Endothelial cell of umbilical vein (primary cell): Measurements from ENCODE around the gene P2RY2. TPM values are rescaled to one million over a fixed set of nuclear protein-coding genes. Genes with fewer than 3 reads are reported as not detected.

ENCODE experiments used
- BruUV-seq: library from RNA; stranded (reverse); fragments of 400-500 nt; replicated peaks from 2 replicates; lab custom pipeline; 2021; lab: Mats Ljungman, UMichigan
- CTCF ChIA-PET: fragments of 300-600, 350-600 bp; sonication (Branson Sonifier 250); formaldehyde crosslinking; loops from one replicate; lab custom pipeline; 2021; ENCODE audit warnings: antibody characterized with exemption, inconsistent platforms; lab: Charles Lee
- POLR2A ChIA-PET: fragments of 300-600, 350-600 bp; sonication (Branson Sonifier 250); formaldehyde crosslinking; loops from one replicate; lab custom pipeline; 2021; ENCODE audit warnings: antibody characterized with exemption, inconsistent platforms; lab: Charles Lee
- DNase-seq: peaks from one replicate; pipeline ENCODE4 v3.0.0-alpha.2; 2011; ENCODE audit warnings: low read depth, low spot score
- FAIRE-seq: peaks from 2 replicates; lab custom pipeline; 2011; peaks lifted over from hg19 to GRCh38; lab: Jason Lieb, UNC
- H2AFZ ChIP-seq: 2 replicates; pipeline ENCODE4 v1.6.0; 2012; ENCODE audit warnings: low read depth, low read length, control low read depth, inconsistent platforms
- H3K27ac ChIP-seq: 2 replicates; pipeline ENCODE4 v1.5.1; 2011; ENCODE audit warnings: low read depth, mild to moderate bottlenecking, control low read depth, low read length, moderate library complexity; ENCODE audit not compliant: insufficient read depth
- H3K27me3 ChIP-seq, 2 experiments: 2 replicates each; pipeline versions ENCODE4 v1.6.0 to v1.6.1; 2011; ENCODE audit warnings: low read length in 2 of 2, mixed read lengths in 1 of 2; ENCODE audit not compliant: control insufficient read depth in 2 of 2, insufficient read depth in 2 of 2
- H3K36me3 ChIP-seq, 2 experiments: 2 replicates in 1 of 2; 3 replicates in 1 of 2; pipeline ENCODE4 v1.5.1; 2011; ENCODE audit warnings: low read length in 2 of 2, mild to moderate bottlenecking in 1 of 2, moderate library complexity in 1 of 2; ENCODE audit not compliant: control insufficient read depth in 2 of 2, insufficient read depth in 2 of 2; ENCODE audit errors: extremely low read depth in 1 of 2
- H3K4me1 ChIP-seq: 3 replicates; pipeline ENCODE4 v1.5.1; 2011; ENCODE audit warnings: mild to moderate bottlenecking, low read length; ENCODE audit not compliant: control insufficient read depth, insufficient read depth; ENCODE audit errors: extremely low read depth
- H3K4me2 ChIP-seq: 2 replicates; pipeline ENCODE4 v1.6.1; 2011; ENCODE audit warnings: low read length, control low read depth, mixed read lengths; ENCODE audit not compliant: insufficient read depth
- H3K4me3 ChIP-seq, 3 experiments: fragments of 200-600 bp in 1 of 3; sonication (generic), shearing (Covaris generic) in 1 of 3; replicated peaks in 1 of 3; 2 replicates each; pipeline ENCODE4 v1.5.1; 2011 to 2016; ENCODE audit warnings: control low read depth in 3 of 3, low read length in 3 of 3, mild to moderate bottlenecking in 2 of 3, inconsistent platforms in 1 of 3, low read depth in 1 of 3, moderate library complexity in 1 of 3; ENCODE audit not compliant: insufficient read depth in 1 of 3
- H3K79me2 ChIP-seq: 2 replicates; pipeline ENCODE4 v1.6.0; 2012; ENCODE audit warnings: low read length, inconsistent platforms; ENCODE audit not compliant: control insufficient read depth, insufficient read depth
- H3K9ac ChIP-seq: replicated peaks from 2 replicates; pipeline ENCODE3; 2011; ENCODE audit warnings: low read length, control low read depth; ENCODE audit not compliant: insufficient read depth; ENCODE audit errors: extremely low read depth
- H3K9me1 ChIP-seq: replicated peaks from 3 replicates; pipeline ENCODE4 v1.6.0; 2011; ENCODE audit warnings: mild to moderate bottlenecking, low read length; ENCODE audit not compliant: control insufficient read depth, insufficient read depth; ENCODE audit errors: extremely low read depth
- H3K9me3 ChIP-seq: replicated peaks from 2 replicates; pipeline ENCODE4 v1.5.1; 2012; ENCODE audit warnings: low read length, inconsistent platforms; ENCODE audit not compliant: control insufficient read depth, insufficient read depth
- H4K20me1 ChIP-seq: replicated peaks from 2 replicates; pipeline ENCODE3; 2011; ENCODE audit warnings: mild to moderate bottlenecking, low read length; ENCODE audit not compliant: control insufficient read depth, insufficient read depth; ENCODE audit errors: extremely low read depth
- EZH2 ChIP-seq: IDR thresholded peaks from 2 replicates; pipeline ENCODE4 v1.6.1; 2012; ENCODE audit warnings: borderline replicate concordance, low read depth, mild to moderate bottlenecking, moderate library complexity, low read length, inconsistent platforms; ENCODE audit not compliant: severe bottlenecking
- FOS ChIP-seq: IDR thresholded peaks from 2 replicates; pipeline ENCODE4 v1.6.1; 2011; ENCODE audit warnings: mild to moderate bottlenecking, low read length, moderate library complexity, borderline replicate concordance; ENCODE audit not compliant: insufficient read depth
- GATA2 ChIP-seq: IDR thresholded peaks from 2 replicates; pipeline ENCODE4 v1.7.0; 2011; ENCODE audit warnings: low read depth, mild to moderate bottlenecking, moderate library complexity, mixed read lengths, low read length; ENCODE audit not compliant: insufficient read length, insufficient read depth
- JUN ChIP-seq: IDR thresholded peaks from 2 replicates; pipeline ENCODE4 v1.6.1; 2011; ENCODE audit warnings: borderline replicate concordance, low read depth; ENCODE audit not compliant: insufficient read length, insufficient read depth
- MAX ChIP-seq: IDR thresholded peaks from 2 replicates; pipeline ENCODE4 v1.6.1; 2011; ENCODE audit not compliant: insufficient read depth, insufficient read length
- MYC ChIP-seq: IDR thresholded peaks from one replicate; pipeline ENCODE4 v1.6.1; 2011; ENCODE audit warnings: mild to moderate bottlenecking, low read depth, low read length
- POLR2A ChIP-seq: IDR thresholded peaks from 2 replicates; pipeline ENCODE4 v1.6.1; 2012; ENCODE audit warnings: low read depth, mild to moderate bottlenecking, control low read depth, low read length
- POLR2AphosphoS5 ChIP-seq: IDR thresholded peaks from 2 replicates; pipeline ENCODE4 v1.6.1; 2012; ENCODE audit warnings: low read depth, mild to moderate bottlenecking, control low read depth, low read length, moderate library complexity; ENCODE audit not compliant: insufficient read depth
- dilution Hi-C: fragments of 300-500 bp; cut with MboI; formaldehyde crosslinking; loops from one replicate; pipeline ENCODE4 v1.15.0; 2019; ENCODE audit warnings: low sequenced_read_pairs; ENCODE audit not compliant: extremely low pct_ligation_motif_present
- intact Hi-C: fragments of 100-400 bp; cut with micrococcal nuclease; formaldehyde crosslinking; loops from one replicate; pipeline ENCODE4 v1.10.0; 2022
- polyA plus RNA-seq, 4 experiments: library from polyadenylated mRNA; depleted of rRNA in 3 of 4; stranded (reverse) in 3 of 4; unstranded in 1 of 4; fragments of >200 nt; gene quantifications; 2 replicates each; pipeline versions ENCODE4 v1.2.1 to v1.2.3, GENCODE V29; 2011 to 2012; ENCODE audit warnings: missing spikeins in 1 of 4
- total RNA-seq: library from RNA; stranded (reverse); gene quantifications from 2 replicates; pipeline ENCODE4 v1.2.3, GENCODE V29; 2021
- TF ChIP-seq, protein P1 (sequence below), 2 donors: IDR thresholded peaks; 1 replicate in 1 of 2; 2 replicates in 1 of 2; pipeline ENCODE4 v1.5.1; 2011; ENCODE audit warnings: low read length in 2 of 2, mild to moderate bottlenecking in 2 of 2, moderate library complexity in 2 of 2, control low read depth in 1 of 2, inconsistent platforms in 1 of 2, low read depth in 1 of 2; ENCODE audit not compliant: insufficient read depth in 1 of 2; ENCODE audit errors: extremely low read depth in 1 of 2

P2RY2 gene
- total and polyA plus RNA-seq, 2 donors (not counting 3 experiments of a cell fraction or from before 2014, with no cell fraction given): 4.8 to 5.6 TPM

GRCh38 chr11:73228268-73229134 is 10.4 kb downstream of the P2RY2 start:
- no TSS peak for BruUV-seq
- intact Hi-C loops (no loop called here), dilution Hi-C loops (no loop called here)
- no peaks in the 10 kb centered on the region for H3K4me1 ChIP-seq
- no peaks in the 10 kb centered on the region for H4K20me1 ChIP-seq
- ChIA-PET POLR2A (interaction anchor here (0.7 kb wide), 1 partner anchor 41 kb away, joined by 5 read pairs; no protein-coding TSS in a partner anchor), CTCF (interaction anchor here (1.2 kb wide), 1 partner anchor 8 kb away, joined by 6 read pairs; no protein-coding TSS in a partner anchor)
- H3K79me2 ChIP-seq: no peaks in the 10 kb centered on the region
- H3K27me3 ChIP-seq: no peaks in the 10 kb centered on the region
- H3K9ac ChIP-seq: no peak overlapping the region
- no peak overlapping the region for H3K4me3 ChIP-seq
- H3K36me3 ChIP-seq: no peaks in the 10 kb centered on the region
- FAIRE-seq (no peak), DNase-seq (no peak)
- TF ChIP-seq MYC (no peak), EZH2 (no peak), FOS (no peak), POLR2A (no peak), MAX (no peak), JUN (no peak), POLR2AphosphoS5 (no peak), GATA2 (no peak)
- TF ChIP-seq, protein P1, sequence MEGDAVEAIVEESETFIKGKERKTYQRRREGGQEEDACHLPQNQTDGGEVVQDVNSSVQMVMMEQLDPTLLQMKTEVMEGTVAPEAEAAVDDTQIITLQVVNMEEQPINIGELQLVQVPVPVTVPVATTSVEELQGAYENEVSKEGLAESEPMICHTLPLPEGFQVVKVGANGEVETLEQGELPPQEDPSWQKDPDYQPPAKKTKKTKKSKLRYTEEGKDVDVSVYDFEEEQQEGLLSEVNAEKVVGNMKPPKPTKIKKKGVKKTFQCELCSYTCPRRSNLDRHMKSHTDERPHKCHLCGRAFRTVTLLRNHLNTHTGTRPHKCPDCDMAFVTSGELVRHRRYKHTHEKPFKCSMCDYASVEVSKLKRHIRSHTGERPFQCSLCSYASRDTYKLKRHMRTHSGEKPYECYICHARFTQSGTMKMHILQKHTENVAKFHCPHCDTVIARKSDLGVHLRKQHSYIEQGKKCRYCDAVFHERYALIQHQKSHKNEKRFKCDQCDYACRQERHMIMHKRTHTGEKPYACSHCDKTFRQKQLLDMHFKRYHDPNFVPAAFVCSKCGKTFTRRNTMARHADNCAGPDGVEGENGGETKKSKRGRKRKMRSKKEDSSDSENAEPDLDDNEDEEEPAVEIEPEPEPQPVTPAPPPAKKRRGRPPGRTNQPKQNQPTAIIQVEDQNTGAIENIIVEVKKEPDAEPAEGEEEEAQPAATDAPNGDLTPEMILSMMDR (IDR thresholded peaks at IDR 0.05; ENCODE audit: extremely low read depth in 1 of 2, insufficient read depth in 1 of 2, low read depth in 1 of 2, low read length in 2 of 2): no peak
- H3K9me1 ChIP-seq: no peaks in the 10 kb centered on the region
- H3K27ac ChIP-seq: no peak overlapping the region
- H3K9me3 ChIP-seq: no peaks in the 10 kb centered on the region
- H3K4me2 ChIP-seq: no peak overlapping the region
- H2AFZ ChIP-seq: no peak overlapping the region
